ENCODE results near the gene FRMD6. TPM values are rescaled to one million over a fixed set of nuclear protein-coding genes. Genes with fewer than 3 reads are reported as not detected.

The FRMD6 gene
- total and polyA plus RNA-seq, 8 donors = 19.8 to 33.5 (median 28.9) TPM

GRCh38 chr14:51661504-51661903 lies 9.8 kb downstream of the FRMD6 start:
- Histone ChIP-seq H3K27ac (no peak overlapping the region), H3K4me3 (no peak overlapping the region), H3K27me3 (peaks cover 0 to 4% of the 10 kb centered on the region in 2 donors), H3K4me1 (no peaks in the 10 kb centered on the region), H3K36me3 (no peaks in the 10 kb centered on the region), H3K9me3 (no peaks in the 10 kb centered on the region)
- TF ChIP-seq CTCF (IDR thresholded peaks at IDR 0.05) = no peak
- intact Hi-C loops (cut with DNase I) = no loop called here
- ATAC-seq (no peak), DNase-seq (no peak)

- no peaks in the 10 kb centered on the region for H3K4me1 ChIP-seq
- DNase-seq (no peak), ATAC-seq (no peak)
- TF ChIP-seq CTCF (IDR thresholded peaks at IDR 0.05) = no peak
- intact Hi-C loops (cut with DNase I) = no loop called here
- no peaks in the 10 kb centered on the region for H3K9me3 ChIP-seq
- H3K36me3 ChIP-seq = no peaks in the 10 kb centered on the region
- H3K27me3 ChIP-seq = no peaks in the 10 kb centered on the region
- H3K27ac ChIP-seq = no peak overlapping the region
- H3K4me3 ChIP-seq = no peak overlapping the region
These were observed 12.1 kb downstream of the FRMD6 start for GRCh38 chr14:51663783-51664326.

GRCh38 chr14:51666070-51666469 lies 14.4 kb downstream of the FRMD6 start:
- no peak for ATAC-seq
- Histone ChIP-seq H3K27me3 (no peaks in the 10 kb centered on the region), H3K9me3 (no peaks in the 10 kb centered on the region), H3K4me3 (no peak overlapping the region), H3K27ac (no peak overlapping the region), H3K4me1 (no peaks in the 10 kb centered on the region), H3K36me3 (no peaks in the 10 kb centered on the region)
- no peak for DNase-seq
- intact Hi-C loops (cut with DNase I) = no loop called here
- TF ChIP-seq CTCF (IDR thresholded peaks at IDR 0.05) = no peak

GRCh38 chr14:51666826-51667225 lies 15.1 kb downstream of the FRMD6 start:
- ATAC-seq (no peak), DNase-seq (no peak)
- no peak overlapping the region for H3K4me3 ChIP-seq
- no peaks in the 10 kb centered on the region for H3K4me1 ChIP-seq
- H3K9me3 ChIP-seq = no peaks in the 10 kb centered on the region
- H3K27me3 ChIP-seq = no peaks in the 10 kb centered on the region
- no peak overlapping the region for H3K27ac ChIP-seq
- intact Hi-C loops (cut with DNase I) = no loop called here
- no peaks in the 10 kb centered on the region for H3K36me3 ChIP-seq
- no peak for TF ChIP-seq CTCF (IDR thresholded peaks at IDR 0.05)

GRCh38 chr14:51668870-51669269 lies 17.2 kb downstream of the FRMD6 start:
- no peaks in the 10 kb centered on the region for H3K4me1 ChIP-seq
- intact Hi-C loops (cut with DNase I) = no loop called here
- ATAC-seq (no peak), DNase-seq (no peak)
- TF ChIP-seq CTCF (IDR thresholded peaks at IDR 0.05) = no peak
- no peaks in the 10 kb centered on the region for H3K27me3 ChIP-seq
- no peaks in the 10 kb centered on the region for H3K36me3 ChIP-seq
- H3K9me3 ChIP-seq = no peaks in the 10 kb centered on the region
- H3K27ac ChIP-seq = no peak overlapping the region
- H3K4me3 ChIP-seq = no peak overlapping the region
